Karpas-422 (cell line): ENCODE results near the gene ZNF598. TPM values are rescaled to one million over a fixed set of nuclear protein-coding genes. Genes with fewer than 3 reads are reported as not detected.

Experiments used
- DNase-seq: peaks from one replicate; pipeline ENCODE4 v3.0.0-alpha.2; 2015
- H2AFZ ChIP-seq: fragments of 200-600 bp; sonication (generic); 2 replicates; pipeline ENCODE4 v1.6.1; 2014; ENCODE audit warnings: antibody characterized with exemption, low read length, mixed read lengths
- H3K27ac ChIP-seq: fragments of 200-600 bp; sonication (generic); 2 replicates; pipeline ENCODE4 v1.5.1; 2014; ENCODE audit warnings: mild to moderate bottlenecking, low read length, moderate library complexity
- H3K27me3 ChIP-seq: fragments of 200-600 bp; sonication (generic); 2 replicates; pipeline ENCODE4 v1.6.1; 2014; ENCODE audit warnings: low read length, mixed read lengths
- H3K36me3 ChIP-seq: fragments of 200-600 bp; sonication (generic); 2 replicates; pipeline ENCODE4 v1.6.1; 2014; ENCODE audit warnings: low read length, mixed read lengths; ENCODE audit not compliant: insufficient read depth
- H3K4me1 ChIP-seq: fragments of 200-600 bp; sonication (generic); 2 replicates; pipeline ENCODE4 v1.6.1; 2014; ENCODE audit warnings: mild to moderate bottlenecking, low read length, mixed read lengths
- H3K4me2 ChIP-seq: fragments of 200-600 bp; sonication (generic); 2 replicates; pipeline ENCODE4 v1.6.1; 2014; ENCODE audit warnings: low read length, low read depth, mild to moderate bottlenecking; ENCODE audit not compliant: poor library complexity, severe bottlenecking
- H3K4me3 ChIP-seq: fragments of 200-600 bp; sonication (generic); 2 replicates; pipeline ENCODE4 v1.5.1; 2014; ENCODE audit warnings: mild to moderate bottlenecking, antibody characterized with exemption, low read length, mixed read lengths
- H3K79me2 ChIP-seq: fragments of 200-600 bp; sonication (generic); 2 replicates; pipeline ENCODE4 v1.6.1; 2014; ENCODE audit warnings: mild to moderate bottlenecking, low read length, mixed read lengths
- H3K9ac ChIP-seq: fragments of 200-600 bp; sonication (generic); 2 replicates; pipeline ENCODE4 v1.6.0; 2014; ENCODE audit warnings: low read length
- H3K9me2 ChIP-seq: fragments of 200-600 bp; sonication (generic), shearing (Covaris generic); replicated peaks from 2 replicates; pipeline ENCODE4 v1.6.0; 2014; ENCODE audit warnings: mild to moderate bottlenecking, low read length, moderate library complexity; ENCODE audit not compliant: insufficient read depth
- H3K9me3 ChIP-seq: fragments of 300-700, 200-600 bp; sonication (generic); 2 replicates; pipeline ENCODE4 v1.6.1; 2014; ENCODE audit warnings: low read length, mixed read lengths
- H4K20me1 ChIP-seq: fragments of 200-600 bp; sonication (generic); 2 replicates; pipeline ENCODE4 v1.6.1; 2014; ENCODE audit warnings: mild to moderate bottlenecking, antibody characterized with exemption, low read length, low read depth; ENCODE audit not compliant: insufficient read depth
- total RNA-seq: library from RNA; depleted of rRNA; stranded (reverse); fragments of >200 nt; shearing (Covaris generic); gene quantifications from 2 replicates; pipeline ENCODE4 v1.2.3, GENCODE V29; 2014; ENCODE audit warnings: low replicate concordance

ZNF598 gene
- total RNA-seq, 1 experiment from 2014 or later = 12.6 TPM

GRCh38 chr16:2008009-2008526 lies 1.6 kb downstream of the ZNF598 start:
- Histone ChIP-seq H3K27ac (peak overlapping the region; percentile 46; the same call in 1 of the 2 replicates), H3K9ac (peak overlapping the region; percentile 98), H3K4me1 (peaks cover 55% of the 10 kb centered on the region), H3K27me3 (no peaks in the 10 kb centered on the region), H3K4me2 (peak overlapping the region; percentile 93), H3K36me3 (peaks cover 6% of the 10 kb centered on the region), H2AFZ (no peak overlapping the region), H3K9me2 (no peaks in the 10 kb centered on the region), H3K4me3 (peak overlapping the region; percentile 100), H4K20me1 (peaks cover 60% of the 10 kb centered on the region), H3K79me2 (peaks cover 69% of the 10 kb centered on the region), H3K9me3 (no peaks in the 10 kb centered on the region)
- DNase-seq = no peak

GRCh38 chr16:2007081-2007836 lies 2.4 kb downstream of the ZNF598 start:
- Histone ChIP-seq H3K4me1 (peaks cover 55% of the 10 kb centered on the region), H4K20me1 (peaks cover 68% of the 10 kb centered on the region), H3K4me3 (peak overlapping the region; percentile 100; the same call in 1 of the 2 replicates), H2AFZ (no peak overlapping the region), H3K9me2 (no peaks in the 10 kb centered on the region), H3K27me3 (no peaks in the 10 kb centered on the region), H3K27ac (no peak overlapping the region), H3K9ac (peak overlapping the region; percentile 98), H3K79me2 (peaks cover 73% of the 10 kb centered on the region), H3K4me2 (peak overlapping the region; percentile 93), H3K9me3 (no peaks in the 10 kb centered on the region), H3K36me3 (peaks cover 9% of the 10 kb centered on the region)
- DNase-seq = no peak

- peaks cover 73% of the 10 kb centered on the region for H3K79me2 ChIP-seq
- peak overlapping the region; percentile 98 for H3K9ac ChIP-seq
- peaks cover 73% of the 10 kb centered on the region for H4K20me1 ChIP-seq
Measured at GRCh38 chr16:2006317-2006716, 3.3 kb downstream of the ZNF598 start.

GRCh38 chr16:2005646-2006045 lies 4.0 kb downstream of the ZNF598 start:
- H3K4me3 ChIP-seq = no peak overlapping the region
- peak overlapping the region; percentile 93 for H3K4me2 ChIP-seq
- H2AFZ ChIP-seq = no peak overlapping the region
- H3K36me3 ChIP-seq = peaks cover 14% of the 10 kb centered on the region
- peaks cover 73% of the 10 kb centered on the region for H4K20me1 ChIP-seq
- H3K9me3 ChIP-seq = no peaks in the 10 kb centered on the region
- peak; percentile 81 for DNase-seq
- no peaks in the 10 kb centered on the region for H3K27me3 ChIP-seq
- no peak overlapping the region for H3K27ac ChIP-seq
- H3K79me2 ChIP-seq = peaks cover 71% of the 10 kb centered on the region
- peak overlapping the region; percentile 98 for H3K9ac ChIP-seq
- H3K9me2 ChIP-seq = no peaks in the 10 kb centered on the region
- H3K4me1 ChIP-seq = peaks cover 52% of the 10 kb centered on the region

More at GRCh38 chr16:2006317-2006716, 3.3 kb downstream of the ZNF598 start:
- H3K4me2 ChIP-seq = peak overlapping the region; percentile 93
- no peak overlapping the region for H2AFZ ChIP-seq
- peaks cover 14% of the 10 kb centered on the region for H3K36me3 ChIP-seq
- H3K9me3 ChIP-seq = no peaks in the 10 kb centered on the region
- no peak for DNase-seq
- H3K4me1 ChIP-seq = peaks cover 55% of the 10 kb centered on the region
- no peaks in the 10 kb centered on the region for H3K27me3 ChIP-seq
- H3K9me2 ChIP-seq = no peaks in the 10 kb centered on the region
- peak overlapping the region; percentile 9; the same call in 1 of the 2 replicates for H3K4me3 ChIP-seq
- H3K27ac ChIP-seq = no peak overlapping the region

- Histone ChIP-seq H3K36me3 (peaks cover 14% of the 10 kb centered on the region), H3K79me2 (peaks cover 64% of the 10 kb centered on the region), H3K9ac (0 out of 2 replicates have a peak overlapping the region, but pooled peaks have one; percentile 98), H3K4me1 (peaks cover 46% of the 10 kb centered on the region), H2AFZ (no peak overlapping the region), H3K9me3 (no peaks in the 10 kb centered on the region), H3K27me3 (no peaks in the 10 kb centered on the region), H3K9me2 (no peaks in the 10 kb centered on the region), H4K20me1 (peaks cover 73% of the 10 kb centered on the region), H3K4me2 (peak overlapping the region; percentile 28), H3K4me3 (no peak overlapping the region), H3K27ac (no peak overlapping the region)
- no peak for DNase-seq
Measured at GRCh38 chr16:2004795-2005517, 4.7 kb downstream of the ZNF598 start.

GRCh38 chr16:2003827-2004641 lies 5.6 kb downstream of the ZNF598 start:
- Histone ChIP-seq H3K4me2 (peak overlapping the region; percentile 28), H3K27ac (no peak overlapping the region), H3K4me1 (peaks cover 46% of the 10 kb centered on the region), H3K79me2 (peaks cover 58% of the 10 kb centered on the region), H2AFZ (no peak overlapping the region), H3K9ac (no peak overlapping the region), H3K9me2 (no peaks in the 10 kb centered on the region), H3K9me3 (no peaks in the 10 kb centered on the region), H3K4me3 (no peak overlapping the region), H3K27me3 (no peaks in the 10 kb centered on the region), H4K20me1 (peaks cover 70% of the 10 kb centered on the region), H3K36me3 (peaks cover 14% of the 10 kb centered on the region)
- peak; percentile 96 for DNase-seq

- Histone ChIP-seq H3K9me2 (no peaks in the 10 kb centered on the region), H3K9ac (no peak overlapping the region), H3K27me3 (no peaks in the 10 kb centered on the region), H2AFZ (no peak overlapping the region), H3K4me2 (no peak overlapping the region), H3K4me3 (no peak overlapping the region), H3K9me3 (no peaks in the 10 kb centered on the region), H3K27ac (no peak overlapping the region), H3K4me1 (peaks cover 42% of the 10 kb centered on the region), H4K20me1 (peaks cover 63% of the 10 kb centered on the region), H3K79me2 (peaks cover 51% of the 10 kb centered on the region), H3K36me3 (peaks cover 14% of the 10 kb centered on the region)
- DNase-seq = no peak
Measured at GRCh38 chr16:2003231-2003826, 6.3 kb downstream of the ZNF598 start.
